H9 (cell line): ENCODE results near the gene SRGAP3. TPM values are rescaled to one million over a fixed set of nuclear protein-coding genes. Genes with fewer than 3 reads are reported as not detected.

Experiments used
- DNase-seq: peaks from one replicate; pipeline ENCODE4 v3.0.0-alpha.2; 2017
- H2AFZ ChIP-seq: one replicate; pipeline ENCODE4 v1.6.1; 2013; ENCODE audit warnings: mild to moderate bottlenecking, low read length, control low read depth, moderate library complexity
- H2AK5ac ChIP-seq: 2 replicates; pipeline ENCODE4 v1.6.1; 2013; ENCODE audit warnings: low read length, control low read depth, mixed read lengths; ENCODE audit not compliant: insufficient read length
- H2BK120ac ChIP-seq: one replicate; pipeline ENCODE4 v1.6.1; 2013; ENCODE audit warnings: low read depth, mild to moderate bottlenecking, low read length, control low read depth, inconsistent platforms; ENCODE audit not compliant: poor library complexity, severe bottlenecking
- H2BK12ac ChIP-seq: 2 replicates; pipeline ENCODE4 v1.6.1; 2013; ENCODE audit warnings: low read length, control low read depth, mixed read lengths, low read depth; ENCODE audit not compliant: insufficient read length
- H2BK15ac ChIP-seq: 2 replicates; pipeline ENCODE4 v1.6.1; 2013; ENCODE audit warnings: low read depth, low read length, control low read depth
- H2BK20ac ChIP-seq: one replicate; pipeline ENCODE4 v1.6.1; 2013; ENCODE audit warnings: low read depth, mild to moderate bottlenecking, low read length, control low read depth, inconsistent platforms; ENCODE audit not compliant: poor library complexity, severe bottlenecking
- H2BK5ac ChIP-seq: 2 replicates; pipeline ENCODE4 v1.6.1; 2013; ENCODE audit warnings: low read length, control low read depth, mixed read lengths; ENCODE audit not compliant: insufficient read length
- H3K14ac ChIP-seq: 2 replicates; pipeline ENCODE4 v1.6.1; 2013; ENCODE audit warnings: low read length, control low read depth; ENCODE audit not compliant: insufficient read depth
- H3K18ac ChIP-seq: 2 replicates; pipeline ENCODE4 v1.6.1; 2013; ENCODE audit warnings: low read depth, mild to moderate bottlenecking, mixed read lengths, low read length, control low read depth; ENCODE audit not compliant: insufficient read length
- H3K23ac ChIP-seq: 2 replicates; pipeline ENCODE4 v1.6.1; 2013; ENCODE audit warnings: low read length, control low read depth, mixed read lengths, low read depth; ENCODE audit not compliant: insufficient read length
- H3K23me2 ChIP-seq: 2 replicates; pipeline ENCODE4 v1.6.1; 2013; ENCODE audit warnings: low read depth, mild to moderate bottlenecking, mixed read lengths, low read length, control low read depth; ENCODE audit not compliant: insufficient read length, poor library complexity, severe bottlenecking
- H3K27ac ChIP-seq: 2 replicates; pipeline ENCODE4 v1.5.1; 2013; ENCODE audit warnings: low read length, control low read depth, mixed read lengths, low read depth; ENCODE audit not compliant: insufficient read length
- H3K27me3 ChIP-seq: 2 replicates; pipeline ENCODE4 v1.6.1; 2013; ENCODE audit warnings: low read length, control low read depth, inconsistent platforms; ENCODE audit not compliant: insufficient read depth
- H3K4ac ChIP-seq: 2 replicates; pipeline ENCODE4 v1.6.1; 2013; ENCODE audit warnings: low read depth, mild to moderate bottlenecking, control low read depth, inconsistent platforms, low read length, moderate library complexity
- H3K4me1 ChIP-seq: 2 replicates; pipeline ENCODE4 v1.6.1; 2013; ENCODE audit warnings: low read length, control low read depth, inconsistent platforms; ENCODE audit not compliant: insufficient read depth
- H3K4me2 ChIP-seq: 2 replicates; pipeline ENCODE4 v1.6.1; 2013; ENCODE audit warnings: low read length, control low read depth, mixed read lengths; ENCODE audit not compliant: insufficient read length, insufficient read depth
- H3K56ac ChIP-seq: 2 replicates; pipeline ENCODE4 v1.6.1; 2013; ENCODE audit warnings: low read depth, mild to moderate bottlenecking, mixed read lengths, low read length, control low read depth; ENCODE audit not compliant: insufficient read length
- H3K79me1 ChIP-seq: 2 replicates; pipeline ENCODE4 v1.6.1; 2013; ENCODE audit warnings: low read depth, mild to moderate bottlenecking, moderate library complexity, low read length, control low read depth, inconsistent platforms; ENCODE audit not compliant: insufficient read depth, poor library complexity, severe bottlenecking
- H3K79me2 ChIP-seq: 2 replicates; pipeline ENCODE4 v1.6.1; 2013; ENCODE audit warnings: low read length, control low read depth, inconsistent platforms; ENCODE audit not compliant: insufficient read depth
- H3K9ac ChIP-seq: 2 replicates; pipeline ENCODE4 v1.6.1; 2013; ENCODE audit warnings: low read length, control low read depth, mixed read lengths; ENCODE audit not compliant: insufficient read length; ENCODE audit errors: extremely low read depth
- H3K9me3 ChIP-seq: one replicate; pipeline ENCODE4 v1.6.1; 2013; ENCODE audit warnings: low read depth, low read length, inconsistent platforms; ENCODE audit not compliant: control insufficient read depth
- H3T11ph ChIP-seq: one replicate; pipeline ENCODE4 v1.6.1; 2013; ENCODE audit warnings: mild to moderate bottlenecking, low read length, control low read depth, inconsistent platforms
- H4K20me1 ChIP-seq: one replicate; pipeline ENCODE4 v1.6.1; 2013; ENCODE audit not compliant: control insufficient read depth, insufficient read length, insufficient read depth
- H4K5ac ChIP-seq: 2 replicates; pipeline ENCODE4 v1.6.1; 2013; ENCODE audit warnings: low read depth, mild to moderate bottlenecking, mixed read lengths, low read length, control low read depth; ENCODE audit not compliant: insufficient read length
- H4K8ac ChIP-seq: replicated peaks from 2 replicates; pipeline ENCODE4 v1.6.1; 2013; ENCODE audit warnings: low read length, control low read depth, mixed read lengths, low read depth; ENCODE audit not compliant: insufficient read length
- H4K91ac ChIP-seq: 2 replicates; pipeline ENCODE4 v1.6.1; 2013; ENCODE audit warnings: low read depth, mild to moderate bottlenecking, moderate library complexity, mixed read lengths, low read length, control low read depth; ENCODE audit not compliant: insufficient read length
- H3K27ac Mint-ChIP-seq, 3 experiments: 2 replicates in 2 of 3; 3 replicates in 1 of 3; pipeline ENCODE4 v1.8.0; 2020 to 2021; ENCODE audit warnings: mixed read lengths in 3 of 3, mild to moderate bottlenecking in 1 of 3, moderate library complexity in 1 of 3
- H3K27me3 Mint-ChIP-seq: 2 replicates; pipeline ENCODE4 v1.8.0; 2021; ENCODE audit warnings: low read depth, mild to moderate bottlenecking, moderate library complexity, mixed read lengths
- H3K36me3 Mint-ChIP-seq, 3 experiments: 2 replicates in 2 of 3; 3 replicates in 1 of 3; pipeline ENCODE4 v1.8.0; 2020 to 2021; ENCODE audit warnings: low read depth in 3 of 3, mixed read lengths in 3 of 3; ENCODE audit not compliant: insufficient read depth in 1 of 3
- H3K4me1 Mint-ChIP-seq, 2 experiments: 2 replicates each; pipeline ENCODE4 v1.8.0; 2020; ENCODE audit warnings: mixed read lengths in 2 of 2
- H3K4me3 Mint-ChIP-seq, 2 experiments: 2 replicates in 1 of 2; 3 replicates in 1 of 2; pipeline ENCODE4 v1.8.0; 2020 to 2021; ENCODE audit warnings: mild to moderate bottlenecking in 2 of 2, mixed read lengths in 2 of 2, moderate library complexity in 1 of 2
- H3K9me3 Mint-ChIP-seq, 2 experiments: 2 replicates in 1 of 2; 3 replicates in 1 of 2; pipeline ENCODE4 v1.8.0; 2020; ENCODE audit warnings: mild to moderate bottlenecking in 2 of 2, mixed read lengths in 2 of 2, moderate library complexity in 1 of 2
- WGBS: extraction: QIAGEN DNeasy Blood & Tissue Kit; methylation state at CpG from one replicate; pipeline ENCODE4 v1.1.7; 2013; ENCODE audit warnings: missing lambda C conversion rate, low lambda C conversion rate, mixed read lengths; ENCODE audit not compliant: insufficient read length; ENCODE audit errors: extremely low coverage; 5-methylcytosine and 5-hydroxymethylcytosine counted together
- total RNA-seq: library from RNA; stranded (reverse); gene quantifications from 2 replicates; pipeline ENCODE4 v1.2.1, GENCODE V29; 2021
- TF ChIP-seq, protein P1 (sequence below): fragments of 200-600 bp; sonication (generic); conservative IDR thresholded peaks from 3 replicates; pipeline ENCODE4 v1.8.0; 2021; ENCODE audit warnings: antibody characterized with exemption, mild to moderate bottlenecking

SRGAP3 gene
- total RNA-seq, 1 experiment from 2014 or later = 3.4 TPM

DNA sequence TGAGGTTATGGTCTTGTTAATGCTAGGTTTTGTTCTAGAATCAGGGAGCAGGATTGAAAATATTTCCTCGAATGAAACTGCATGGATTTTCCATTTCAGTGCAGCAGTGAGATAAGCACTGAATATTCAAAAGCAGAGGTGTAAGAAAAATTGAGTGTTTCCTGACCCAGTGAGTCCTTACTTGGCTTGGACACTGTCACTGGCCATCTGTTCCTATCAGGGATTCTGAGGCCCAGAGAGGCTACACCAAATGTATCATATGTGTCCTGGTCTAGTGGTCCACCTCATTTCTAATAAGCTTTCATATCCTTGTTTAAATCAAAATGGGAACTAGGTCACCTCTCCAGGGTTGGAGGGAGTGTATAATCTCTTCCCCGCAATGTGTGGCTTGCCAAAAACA lies 225.1 kb downstream of the SRGAP3 start:
- H3K36me3 Mint-ChIP-seq = no peaks in the 10 kb centered on the region
- no peak overlapping the region for H3K14ac ChIP-seq
- no peak overlapping the region for H2BK20ac ChIP-seq
- no peak overlapping the region for H4K8ac ChIP-seq
- no peaks in the 10 kb centered on the region for H3K23me2 ChIP-seq
- no peaks in the 10 kb centered on the region for H3K9me3 ChIP-seq
- H3K27me3 Mint-ChIP-seq = no peaks in the 10 kb centered on the region
- TF ChIP-seq, protein P1, sequence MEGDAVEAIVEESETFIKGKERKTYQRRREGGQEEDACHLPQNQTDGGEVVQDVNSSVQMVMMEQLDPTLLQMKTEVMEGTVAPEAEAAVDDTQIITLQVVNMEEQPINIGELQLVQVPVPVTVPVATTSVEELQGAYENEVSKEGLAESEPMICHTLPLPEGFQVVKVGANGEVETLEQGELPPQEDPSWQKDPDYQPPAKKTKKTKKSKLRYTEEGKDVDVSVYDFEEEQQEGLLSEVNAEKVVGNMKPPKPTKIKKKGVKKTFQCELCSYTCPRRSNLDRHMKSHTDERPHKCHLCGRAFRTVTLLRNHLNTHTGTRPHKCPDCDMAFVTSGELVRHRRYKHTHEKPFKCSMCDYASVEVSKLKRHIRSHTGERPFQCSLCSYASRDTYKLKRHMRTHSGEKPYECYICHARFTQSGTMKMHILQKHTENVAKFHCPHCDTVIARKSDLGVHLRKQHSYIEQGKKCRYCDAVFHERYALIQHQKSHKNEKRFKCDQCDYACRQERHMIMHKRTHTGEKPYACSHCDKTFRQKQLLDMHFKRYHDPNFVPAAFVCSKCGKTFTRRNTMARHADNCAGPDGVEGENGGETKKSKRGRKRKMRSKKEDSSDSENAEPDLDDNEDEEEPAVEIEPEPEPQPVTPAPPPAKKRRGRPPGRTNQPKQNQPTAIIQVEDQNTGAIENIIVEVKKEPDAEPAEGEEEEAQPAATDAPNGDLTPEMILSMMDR = no peak
- H3K18ac ChIP-seq = no peak overlapping the region
- H2AFZ ChIP-seq = no peak overlapping the region
- H3K23ac ChIP-seq = no peak overlapping the region
- no peaks in the 10 kb centered on the region for H3K9me3 Mint-ChIP-seq
- no peaks in the 10 kb centered on the region for H4K20me1 ChIP-seq
- no peak overlapping the region for H3T11ph ChIP-seq
- no peak overlapping the region for H3K56ac ChIP-seq
- H3K4me1 ChIP-seq = no peaks in the 10 kb centered on the region
- no peak overlapping the region for H2BK12ac ChIP-seq
- H3K4me1 Mint-ChIP-seq = peaks cover 36 to 41% of the 10 kb centered on the region in 2 experiments
- no peak overlapping the region for H2AK5ac ChIP-seq
- no peak overlapping the region for H3K27ac Mint-ChIP-seq
- H3K27me3 ChIP-seq = no peaks in the 10 kb centered on the region
- H2BK15ac ChIP-seq = no peak overlapping the region
- H2BK5ac ChIP-seq = no peak overlapping the region
- WGBS = no CpG with 5 or more reads among the region's 2 CpGs
- no peaks in the 10 kb centered on the region for H3K79me2 ChIP-seq
- H3K4me2 ChIP-seq = no peak overlapping the region
- DNase-seq = no peak
- H3K9ac ChIP-seq = no peak overlapping the region
- no peak overlapping the region for H2BK120ac ChIP-seq
- H3K4ac ChIP-seq = no peak overlapping the region
- H4K5ac ChIP-seq = no peak overlapping the region
- no peak overlapping the region for H3K27ac ChIP-seq
- H4K91ac ChIP-seq = no peak overlapping the region
- H3K4me3 Mint-ChIP-seq = no peak overlapping the region
- no peaks in the 10 kb centered on the region for H3K79me1 ChIP-seq
